Inflammatory macrophage (primary cell): ENCODE measurements around the gene PDAP1.
"Not testable (repeated sequence)": the region's sequence is repeated elsewhere in the genome, so short reads cannot be mapped to it uniquely, and the experiment has no call there.

ENCODE experiments used
- DNase-seq, 2 donors: peaks; one replicate each; pipeline ENCODE4 v3.0.0-alpha.2; 2020 to 2022

The PDAP1 gene

GRCh38 chr7:99374111-99375064 lies 34.0 kb downstream of the PDAP1 start, which contains the start of gene ARPC1B:
Gene ARPC1B, plus strand, starts transcription at chr7:99374730. Its CDS starts 10,985 bp downstream, at chr7:99385715.
- peak; percentile 90 to 94 for DNase-seq

GRCh38 chr7:99373091-99374066 lies 35.0 kb downstream of the PDAP1 start:
- DNase-seq, result no peak

GRCh38 chr7:99372275-99373090 lies 35.9 kb downstream of the PDAP1 start:
- DNase-seq, result peak; percentile 13 to 40

- no peak for DNase-seq
Measured at GRCh38 chr7:99371376-99371920, 36.9 kb downstream of the PDAP1 start.

GRCh38 chr7:99369767-99370391 lies 38.5 kb downstream of the PDAP1 start:
- peak; percentile 48 to 54 for DNase-seq

- no peak for DNase-seq
Measured at GRCh38 chr7:99368750-99369389, 39.5 kb downstream of the PDAP1 start.

GRCh38 chr7:99366646-99367045 lies 41.8 kb downstream of the PDAP1 start:
- no peak for DNase-seq

DNA sequence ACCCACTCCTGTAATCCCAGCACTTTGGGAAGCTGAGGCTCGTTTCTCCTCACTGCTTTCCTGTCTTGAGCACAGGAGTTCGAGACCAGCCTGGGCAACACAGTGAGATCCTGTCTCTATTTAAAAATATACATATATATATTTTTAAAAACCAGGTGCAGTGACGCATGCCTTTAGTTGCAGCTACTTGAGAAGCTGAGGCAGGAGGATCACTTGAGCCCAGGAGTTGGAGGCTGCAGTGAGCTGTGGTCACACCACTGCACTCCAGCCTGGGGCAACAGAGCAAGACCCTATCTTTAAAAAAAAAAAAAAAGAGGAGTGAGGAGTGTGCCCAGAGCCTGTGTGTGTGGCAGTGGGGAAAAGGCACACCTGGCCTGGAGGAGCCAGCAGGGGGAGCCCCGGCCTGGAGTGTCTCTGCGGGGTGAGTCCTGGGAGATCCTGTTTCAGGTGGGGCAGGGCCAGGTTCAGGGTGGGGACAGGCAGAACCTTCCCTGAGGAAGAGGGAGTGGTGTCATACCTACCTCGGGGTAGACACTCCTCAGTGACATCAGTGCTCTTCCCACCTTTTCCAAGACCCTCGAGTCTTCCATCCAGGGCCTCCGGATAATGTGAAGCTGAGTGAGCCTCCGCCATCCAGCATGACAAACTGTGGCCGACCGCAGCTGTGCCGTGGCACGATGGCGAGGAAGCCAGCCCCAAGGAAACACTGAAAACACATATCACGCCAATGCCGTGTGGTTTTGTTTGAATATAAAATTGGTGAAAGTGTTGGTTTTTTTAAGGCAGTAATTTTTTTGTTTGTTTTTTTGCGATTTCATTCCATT lies 42.9 kb downstream of the PDAP1 start:
- peak in 1 of 2 donors; percentile 26 for DNase-seq

- DNase-seq, result no peak
Measured at GRCh38 chr7:99363286-99363685, 45.1 kb downstream of the PDAP1 start.

DNA sequence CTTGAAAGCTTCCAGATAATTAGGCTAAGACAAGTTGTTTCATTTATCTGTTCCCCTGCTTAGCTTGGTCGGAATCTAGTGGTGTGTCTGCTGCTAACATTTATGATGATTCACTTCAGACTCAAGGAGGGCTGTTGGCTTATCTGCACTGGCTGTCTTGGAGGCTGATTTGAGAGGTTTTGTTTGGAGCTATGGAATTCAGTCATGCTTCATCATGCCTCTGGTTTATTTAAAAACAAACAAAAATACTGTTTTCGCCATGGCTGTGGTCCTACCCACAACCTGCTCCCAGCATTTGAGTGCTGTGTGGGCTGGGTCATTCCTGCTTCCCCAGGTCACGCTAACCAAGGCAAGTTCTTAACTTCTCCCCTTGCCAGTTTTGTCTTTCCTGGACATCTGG lies 45.6 kb downstream of the PDAP1 start:
- no peak for DNase-seq

GRCh38 chr7:99359465-99360154 lies 48.8 kb downstream of the PDAP1 start:
- no peak for DNase-seq

- DNase-seq, result not testable (repeated sequence)
Measured at GRCh38 chr7:99358521-99358920, 49.9 kb downstream of the PDAP1 start.

DNA sequence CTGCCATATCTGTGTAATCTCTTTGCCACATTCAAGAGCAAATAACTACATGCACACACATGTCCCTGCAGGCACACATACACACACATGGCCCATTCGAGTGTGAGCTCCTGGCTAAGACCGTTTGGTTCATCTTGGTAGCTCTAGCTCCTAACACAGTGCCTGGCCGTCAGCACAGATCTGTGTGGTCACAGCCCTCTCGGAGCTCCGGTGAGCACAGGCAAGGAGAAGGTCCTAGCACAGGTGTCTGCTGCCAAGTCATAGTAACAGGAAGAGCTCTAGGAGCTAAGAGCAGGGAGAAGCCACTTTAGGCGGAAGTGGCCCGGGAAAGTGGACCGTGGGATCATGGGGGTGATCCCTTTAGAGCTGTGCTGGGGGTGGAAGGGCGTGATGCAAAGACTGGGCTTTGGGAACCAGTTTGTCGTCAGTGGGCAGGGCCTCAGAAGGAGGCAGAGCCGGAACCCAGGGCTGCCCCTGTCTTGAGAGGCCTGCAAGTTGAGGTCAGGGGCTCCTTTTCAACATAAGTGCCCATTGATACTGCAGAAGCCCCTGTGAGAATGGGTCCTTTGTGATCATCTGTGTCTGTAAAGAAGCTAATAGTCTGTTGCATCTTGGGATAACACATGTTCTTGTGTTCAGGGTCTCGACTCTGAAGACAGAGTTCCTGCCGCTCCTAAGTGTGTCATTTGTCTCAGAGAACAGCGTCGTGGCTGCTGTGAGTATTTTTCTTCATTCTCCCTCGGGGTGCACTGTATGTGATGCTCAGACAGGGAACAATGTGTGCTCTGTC lies 50.5 kb downstream of the PDAP1 start:
- DNase-seq, result no peak

DNA sequence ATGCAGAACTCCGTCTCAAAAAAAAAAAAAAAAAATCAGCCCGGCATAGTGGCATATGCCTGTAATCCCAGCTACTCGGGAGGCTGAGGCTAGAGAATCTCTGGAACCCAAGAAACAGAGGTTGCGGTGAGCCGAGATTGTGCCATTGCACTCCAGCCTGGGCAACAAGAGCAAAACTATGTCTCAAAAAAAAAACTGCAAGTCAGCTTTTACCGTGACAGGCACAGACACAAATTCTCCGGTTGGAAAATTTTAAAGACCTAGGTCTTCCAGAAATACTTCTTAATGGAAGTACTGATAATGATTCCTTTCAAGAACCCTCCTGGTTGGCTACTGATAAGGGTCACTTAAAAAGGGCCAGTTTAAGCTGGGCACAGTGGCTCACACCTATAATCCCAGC lies 53.3 kb downstream of the PDAP1 start:
- no peak for DNase-seq

GRCh38 chr7:99352247-99352646 lies 56.1 kb downstream of the PDAP1 start:
- no peak for DNase-seq

DNA sequence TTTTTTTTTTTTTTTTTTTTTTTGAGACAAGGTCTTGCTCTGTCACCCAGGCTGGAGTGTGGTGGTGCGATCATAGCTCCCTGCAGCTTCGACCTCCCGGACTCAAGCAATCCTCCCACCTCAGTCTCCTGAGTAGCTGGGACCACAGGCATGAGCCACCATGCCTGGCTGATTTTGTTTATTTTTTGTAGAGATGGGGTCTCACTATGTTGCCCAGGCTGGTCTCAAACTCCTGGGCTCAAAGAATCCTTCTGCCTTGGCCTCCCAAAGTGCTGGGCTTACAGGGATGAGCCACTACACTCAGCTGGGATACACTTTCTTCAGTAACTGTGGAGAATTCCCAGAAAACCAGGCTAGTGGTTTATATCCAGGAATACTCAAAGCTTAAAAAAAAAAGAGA lies 57.8 kb downstream of the PDAP1 start:
- not testable (repeated sequence) for DNase-seq
